ENCODE data around the gene CEBPZ.

CEBPZ gene, protein sequence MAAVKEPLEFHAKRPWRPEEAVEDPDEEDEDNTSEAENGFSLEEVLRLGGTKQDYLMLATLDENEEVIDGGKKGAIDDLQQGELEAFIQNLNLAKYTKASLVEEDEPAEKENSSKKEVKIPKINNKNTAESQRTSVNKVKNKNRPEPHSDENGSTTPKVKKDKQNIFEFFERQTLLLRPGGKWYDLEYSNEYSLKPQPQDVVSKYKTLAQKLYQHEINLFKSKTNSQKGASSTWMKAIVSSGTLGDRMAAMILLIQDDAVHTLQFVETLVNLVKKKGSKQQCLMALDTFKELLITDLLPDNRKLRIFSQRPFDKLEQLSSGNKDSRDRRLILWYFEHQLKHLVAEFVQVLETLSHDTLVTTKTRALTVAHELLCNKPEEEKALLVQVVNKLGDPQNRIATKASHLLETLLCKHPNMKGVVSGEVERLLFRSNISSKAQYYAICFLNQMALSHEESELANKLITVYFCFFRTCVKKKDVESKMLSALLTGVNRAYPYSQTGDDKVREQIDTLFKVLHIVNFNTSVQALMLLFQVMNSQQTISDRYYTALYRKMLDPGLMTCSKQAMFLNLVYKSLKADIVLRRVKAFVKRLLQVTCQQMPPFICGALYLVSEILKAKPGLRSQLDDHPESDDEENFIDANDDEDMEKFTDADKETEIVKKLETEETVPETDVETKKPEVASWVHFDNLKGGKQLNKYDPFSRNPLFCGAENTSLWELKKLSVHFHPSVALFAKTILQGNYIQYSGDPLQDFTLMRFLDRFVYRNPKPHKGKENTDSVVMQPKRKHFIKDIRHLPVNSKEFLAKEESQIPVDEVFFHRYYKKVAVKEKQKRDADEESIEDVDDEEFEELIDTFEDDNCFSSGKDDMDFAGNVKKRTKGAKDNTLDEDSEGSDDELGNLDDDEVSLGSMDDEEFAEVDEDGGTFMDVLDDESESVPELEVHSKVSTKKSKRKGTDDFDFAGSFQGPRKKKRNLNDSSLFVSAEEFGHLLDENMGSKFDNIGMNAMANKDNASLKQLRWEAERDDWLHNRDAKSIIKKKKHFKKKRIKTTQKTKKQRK

DNA sequence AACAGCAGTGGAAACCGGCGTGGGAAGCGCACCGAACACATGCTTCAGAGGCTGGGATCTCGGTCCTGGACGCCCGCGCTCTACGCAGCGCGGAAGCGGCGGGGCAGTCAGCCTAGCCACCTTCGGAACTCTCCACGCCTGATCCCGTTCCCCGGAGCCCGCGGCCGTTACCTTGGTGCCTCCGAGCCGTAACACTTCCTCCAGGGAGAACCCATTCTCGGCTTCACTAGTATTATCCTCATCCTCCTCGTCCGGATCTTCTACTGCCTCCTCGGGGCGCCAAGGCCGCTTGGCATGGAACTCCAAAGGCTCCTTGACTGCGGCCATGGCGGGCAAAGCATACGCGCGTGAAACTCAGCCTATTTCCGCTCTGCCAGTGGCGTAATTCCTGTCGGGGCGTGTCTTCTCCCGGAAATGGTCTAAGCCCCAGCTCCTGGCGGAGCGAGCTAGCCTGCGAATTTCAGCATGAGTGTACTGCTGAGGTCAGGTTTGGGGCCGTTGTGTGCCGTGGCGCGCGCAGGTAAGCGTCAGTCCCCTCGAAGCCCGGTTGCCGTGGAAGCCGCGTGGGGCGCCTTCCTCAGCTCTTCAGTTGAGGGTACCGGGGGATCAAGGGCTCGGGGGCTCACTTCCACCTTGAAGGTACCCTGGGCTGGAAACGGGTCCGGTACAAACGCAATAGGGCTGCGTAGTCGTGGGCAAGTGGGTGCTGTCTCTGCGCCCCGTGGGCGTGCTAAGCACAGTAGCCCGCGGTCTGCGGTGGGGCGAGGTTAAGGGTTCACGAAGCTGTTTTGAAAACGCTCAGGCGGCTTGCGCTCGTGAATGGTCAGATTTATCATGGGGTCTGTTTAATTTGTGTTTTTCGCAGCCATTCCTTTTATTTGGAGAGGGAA is at the start of gene CEBPZ, which contains the start of gene NDUFAF7:
Gene CEBPZ (minus strand): TSS at position 356 of the 890 bp plus-strand sequence. CDS start 29 bp downstream, at position 327.
Gene NDUFAF7 (plus strand): TSS at position 418 of the 890 bp plus-strand sequence. CDS start 48 bp downstream, at position 466.
- DNase-seq = peak; percentile 90 to 93
- TF ChIP-seq POLR2A (IDR thresholded peaks at IDR 0.05; ENCODE audit: low read length) (peak; percentile 96), GATA1 (IDR thresholded peaks at IDR 0.05; ENCODE audit: low read depth, low read length) (no peak)

DNA sequence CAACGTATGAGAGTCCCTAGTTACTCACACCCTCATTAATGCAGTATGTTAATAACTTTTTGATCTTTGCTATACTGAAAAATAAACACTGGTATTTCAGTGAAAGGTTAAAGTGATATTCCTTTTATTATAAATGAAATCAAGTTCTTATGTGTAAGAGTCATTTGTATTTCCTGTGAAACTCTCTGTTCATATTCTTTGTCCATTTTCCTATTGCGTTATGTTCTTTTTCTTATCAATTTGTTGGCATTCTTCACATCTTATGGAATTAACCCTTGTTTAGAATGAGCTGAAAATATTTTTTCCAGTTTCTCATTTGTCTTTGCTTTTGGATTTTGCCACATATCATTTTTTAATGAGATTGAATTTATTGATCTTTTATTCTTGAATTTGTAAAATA is 44.9 kb upstream of the CEBPZ start:
- no peak for TF ChIP-seq GATA1 (IDR thresholded peaks at IDR 0.05; ENCODE audit: low read depth, low read length)
- TF ChIP-seq POLR2A (IDR thresholded peaks at IDR 0.05; ENCODE audit: low read length) = no peak
- DNase-seq = no peak

DNA sequence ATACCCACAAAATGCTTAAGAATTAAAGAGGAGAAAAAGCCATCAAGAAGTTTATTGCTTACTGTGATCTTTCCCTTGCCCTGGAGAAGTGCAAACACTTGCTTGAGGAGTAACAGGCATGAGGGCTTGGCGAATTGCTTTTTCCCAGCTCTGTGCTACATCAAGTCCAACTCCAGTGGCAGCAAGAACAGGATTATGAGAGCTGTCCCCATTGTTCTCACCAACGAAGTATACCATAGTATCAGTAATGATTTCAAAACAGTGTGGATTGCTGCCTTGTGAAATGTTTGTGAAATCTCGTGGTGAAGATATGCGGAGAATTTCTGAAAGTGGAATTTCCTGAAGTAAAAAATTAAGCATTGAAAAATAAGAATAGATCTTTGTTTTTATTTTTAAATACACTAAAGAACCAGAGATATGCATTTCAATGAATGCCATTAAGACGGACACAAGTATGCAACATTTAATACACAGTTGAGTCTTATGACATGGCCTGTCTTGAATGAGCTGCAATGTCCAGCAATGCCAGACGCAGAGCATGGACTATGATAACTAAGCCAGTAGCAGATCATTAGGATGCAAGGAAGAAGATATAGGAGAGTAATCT is 43.1 kb upstream of the CEBPZ start:
- TF ChIP-seq POLR2A (IDR thresholded peaks at IDR 0.05; ENCODE audit: low read length) (no peak), GATA1 (IDR thresholded peaks at IDR 0.05; ENCODE audit: low read depth, low read length) (no peak)
- no peak for DNase-seq

DNA sequence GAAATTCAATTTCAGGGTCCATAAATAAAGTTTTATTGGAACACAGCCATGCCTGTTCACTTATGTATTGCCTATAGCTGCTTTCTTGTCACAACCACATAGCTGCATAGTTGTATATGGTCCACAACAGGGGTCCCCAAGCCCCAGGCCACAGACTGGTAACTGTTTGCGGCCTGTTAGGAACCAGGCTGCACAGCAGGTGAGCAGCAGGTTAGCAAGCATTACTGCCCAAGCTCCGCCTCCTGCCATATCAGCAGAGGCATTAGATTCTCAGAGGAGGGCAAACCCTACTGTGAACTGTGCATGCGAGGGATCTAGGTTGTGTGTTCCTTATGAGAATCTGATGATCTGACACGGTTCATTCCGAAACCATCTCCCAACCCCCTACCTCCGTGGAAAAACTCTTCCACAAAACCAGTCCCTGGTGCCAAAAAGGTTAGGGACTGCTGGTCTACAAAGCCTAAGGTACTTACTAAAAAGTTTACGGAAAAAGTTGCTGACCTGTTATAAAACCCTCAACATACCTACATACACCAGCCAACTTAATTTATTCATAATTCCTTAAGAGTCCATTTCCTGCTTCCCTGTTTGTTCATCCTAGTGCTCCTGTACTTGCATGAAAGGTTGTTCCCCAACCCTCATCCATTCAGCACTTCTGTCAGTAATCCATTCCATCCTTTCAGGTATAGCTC is 40.1 kb upstream of the CEBPZ start:
- TF ChIP-seq GATA1 (IDR thresholded peaks at IDR 0.05; ENCODE audit: low read depth, low read length) (no peak), POLR2A (IDR thresholded peaks at IDR 0.05; ENCODE audit: low read length) (no peak)
- no peak for DNase-seq

DNA sequence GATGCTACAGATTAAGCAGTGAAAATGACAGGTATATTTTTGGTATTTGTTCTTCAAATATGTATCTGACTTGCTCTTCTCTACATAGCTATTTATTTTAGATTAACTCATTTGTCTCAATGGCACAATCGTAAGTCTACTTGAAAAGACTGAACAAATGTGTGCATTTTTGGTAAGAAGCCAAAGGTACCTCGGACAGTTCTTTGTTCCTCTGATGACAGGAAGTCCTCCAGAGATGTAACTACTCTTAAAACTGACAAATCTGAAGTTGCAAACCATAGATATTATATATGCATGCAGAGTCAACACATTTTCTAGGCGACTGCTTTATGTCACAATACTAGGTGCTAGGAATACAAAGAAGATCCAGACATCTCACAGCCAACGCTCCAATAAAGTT is 36.7 kb upstream of the CEBPZ start:
- no peak for DNase-seq
- no peak for TF ChIP-seq POLR2A (IDR thresholded peaks at IDR 0.05; ENCODE audit: low read length)
- no peak for TF ChIP-seq GATA1 (IDR thresholded peaks at IDR 0.05; ENCODE audit: low read depth, low read length)

DNA sequence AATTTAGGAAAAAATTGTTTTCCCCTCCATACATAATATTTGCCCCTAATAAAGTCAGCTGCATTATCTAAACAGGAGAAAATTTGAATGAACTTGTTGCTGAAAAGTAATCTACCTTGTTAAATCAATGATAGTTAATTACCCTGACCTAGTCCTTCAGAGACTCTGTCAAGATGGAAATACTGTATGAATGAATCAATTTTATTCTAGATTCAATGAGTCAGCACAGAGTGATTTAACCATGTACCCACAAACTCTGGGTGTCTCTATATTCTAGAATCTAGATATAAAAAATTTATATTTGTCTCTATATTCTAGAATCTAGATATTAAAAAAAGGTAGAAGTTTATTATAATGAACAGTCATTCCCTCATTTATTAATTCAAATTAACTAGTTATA is 36.3 kb upstream of the CEBPZ start:
- DNase-seq = no peak
- TF ChIP-seq GATA1 (IDR thresholded peaks at IDR 0.05; ENCODE audit: low read depth, low read length) (no peak), POLR2A (IDR thresholded peaks at IDR 0.05; ENCODE audit: low read length) (no peak)

DNA sequence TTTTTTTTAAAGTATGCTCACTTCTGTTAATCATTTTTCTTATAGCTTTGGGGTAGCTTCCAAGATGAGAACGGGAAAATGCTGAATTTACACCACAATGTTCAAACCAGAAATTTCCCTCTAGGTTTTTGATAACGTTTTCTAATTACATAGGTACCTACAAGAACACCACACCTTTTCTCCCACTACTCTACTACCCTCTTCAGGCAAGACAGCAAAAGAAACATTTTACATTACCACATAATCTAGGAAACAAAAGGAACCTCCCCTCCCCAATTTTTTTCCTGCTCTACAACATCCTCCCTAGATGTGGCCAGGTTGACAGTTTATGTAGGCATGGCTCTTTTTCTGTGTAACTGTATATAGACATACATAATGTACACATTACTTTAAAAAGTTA is 32.4 kb upstream of the CEBPZ start:
- DNase-seq = no peak
- TF ChIP-seq POLR2A (IDR thresholded peaks at IDR 0.05; ENCODE audit: low read length) = no peak
- no peak for TF ChIP-seq GATA1 (IDR thresholded peaks at IDR 0.05; ENCODE audit: low read depth, low read length)

GRCh38 chr2:37262522-37262921 is 31.1 kb upstream of the CEBPZ start:
- TF ChIP-seq GATA1 (IDR thresholded peaks at IDR 0.05; ENCODE audit: low read depth, low read length) = no peak
- TF ChIP-seq POLR2A (IDR thresholded peaks at IDR 0.05; ENCODE audit: low read length) = no peak
- DNase-seq = no peak

- no peak for TF ChIP-seq POLR2A (IDR thresholded peaks at IDR 0.05; ENCODE audit: low read length)
- TF ChIP-seq GATA1 (IDR thresholded peaks at IDR 0.05; ENCODE audit: low read depth, low read length) = no peak
- DNase-seq = peak; percentile 46 to 62
These were observed 19.7 kb upstream of the CEBPZ start for GRCh38 chr2:37250869-37251740.

GRCh38 chr2:37246205-37246604 is 14.8 kb upstream of the CEBPZ start:
- no peak for DNase-seq
- TF ChIP-seq GATA1 (IDR thresholded peaks at IDR 0.05; ENCODE audit: low read depth, low read length) = no peak
- no peak for TF ChIP-seq POLR2A (IDR thresholded peaks at IDR 0.05; ENCODE audit: low read length)

- TF ChIP-seq POLR2A (IDR thresholded peaks at IDR 0.05; ENCODE audit: low read length) (no peak), GATA1 (IDR thresholded peaks at IDR 0.05; ENCODE audit: low read depth, low read length) (no peak)
- no peak for DNase-seq
These were observed 13.4 kb upstream of the CEBPZ start for GRCh38 chr2:37244755-37245154.
